ENCODE data around the gene TMX1.

DNA sequence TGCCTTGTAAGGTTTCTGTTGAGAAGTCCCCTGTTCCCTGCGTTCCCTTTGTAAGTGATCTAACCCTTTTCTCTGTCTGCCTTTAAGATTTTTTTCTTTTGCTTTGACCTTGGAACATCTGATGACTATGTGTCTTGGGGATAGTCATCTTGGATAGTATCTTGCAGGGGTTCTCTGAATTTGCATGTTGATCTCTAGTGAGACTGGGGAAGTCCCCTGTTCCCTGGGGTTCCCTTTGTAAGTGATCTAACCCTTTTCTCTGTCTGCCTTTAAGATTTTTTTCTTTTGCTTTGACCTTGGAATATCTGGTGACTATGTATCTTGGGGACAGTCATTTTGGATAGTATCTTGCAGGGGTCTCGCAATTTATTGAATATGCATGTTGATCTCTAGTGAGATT is 38.2 kb upstream of the TMX1 start:
- TF ChIP-seq, protein P1, sequence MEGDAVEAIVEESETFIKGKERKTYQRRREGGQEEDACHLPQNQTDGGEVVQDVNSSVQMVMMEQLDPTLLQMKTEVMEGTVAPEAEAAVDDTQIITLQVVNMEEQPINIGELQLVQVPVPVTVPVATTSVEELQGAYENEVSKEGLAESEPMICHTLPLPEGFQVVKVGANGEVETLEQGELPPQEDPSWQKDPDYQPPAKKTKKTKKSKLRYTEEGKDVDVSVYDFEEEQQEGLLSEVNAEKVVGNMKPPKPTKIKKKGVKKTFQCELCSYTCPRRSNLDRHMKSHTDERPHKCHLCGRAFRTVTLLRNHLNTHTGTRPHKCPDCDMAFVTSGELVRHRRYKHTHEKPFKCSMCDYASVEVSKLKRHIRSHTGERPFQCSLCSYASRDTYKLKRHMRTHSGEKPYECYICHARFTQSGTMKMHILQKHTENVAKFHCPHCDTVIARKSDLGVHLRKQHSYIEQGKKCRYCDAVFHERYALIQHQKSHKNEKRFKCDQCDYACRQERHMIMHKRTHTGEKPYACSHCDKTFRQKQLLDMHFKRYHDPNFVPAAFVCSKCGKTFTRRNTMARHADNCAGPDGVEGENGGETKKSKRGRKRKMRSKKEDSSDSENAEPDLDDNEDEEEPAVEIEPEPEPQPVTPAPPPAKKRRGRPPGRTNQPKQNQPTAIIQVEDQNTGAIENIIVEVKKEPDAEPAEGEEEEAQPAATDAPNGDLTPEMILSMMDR (conservative IDR thresholded peaks at IDR 0.05; ENCODE audit: low read depth, low read length), result no peak
- TF ChIP-seq EZH2 (IDR thresholded peaks at IDR 0.05; ENCODE audit: low read length, unreplicated experiment) (no peak), EZH2phosphoT487 (IDR thresholded peaks at IDR 0.05; ENCODE audit: borderline replicate concordance, low read length) (no peak)
